K562 (cell line): Measurements from ENCODE around the gene ANKRD33.

ENCODE experiments used
- EGR1 ChIP-seq: fragments of 450-650 bp; conservative IDR thresholded peaks from 2 replicates; pipeline ENCODE4 v1.6.1; 2017; ENCODE audit warnings: mild to moderate bottlenecking
- ERF ChIP-seq: fragments of 450-650 bp; formaldehyde crosslinking; IDR thresholded peaks from 2 replicates; pipeline ENCODE4 v1.4.0; 2020; ENCODE audit warnings: mild to moderate bottlenecking, mixed read lengths
- EZH2 ChIP-seq: IDR thresholded peaks from 2 replicates; pipeline ENCODE4 v1.6.1; 2012; ENCODE audit warnings: low read depth, mild to moderate bottlenecking, inconsistent platforms, low read length, borderline replicate concordance
- JUNB ChIP-seq: fragments of 450-650 bp; formaldehyde crosslinking; conservative IDR thresholded peaks from 2 replicates; pipeline ENCODE4 v1.4.0; 2020; ENCODE audit warnings: mild to moderate bottlenecking
- MED1 ChIP-seq: sonication (generic); formaldehyde crosslinking; IDR thresholded peaks from 2 replicates; pipeline ENCODE4 v1.8.1; 2023; ENCODE audit warnings: missing genetic modification reagents, borderline replicate concordance
- ZFP91 ChIP-seq: sonication (generic); formaldehyde crosslinking; IDR thresholded peaks from 2 replicates; pipeline ENCODE4 v1.8.0; 2022; ENCODE audit warnings: mild to moderate bottlenecking, missing genetic modification reagents
- TF ChIP-seq, protein P1 (sequence below), 2 experiments: fragments of 450-650 bp; formaldehyde crosslinking in 1 of 2; IDR thresholded peaks; 2 replicates each; pipeline versions ENCODE4 v1.4.0 to v1.6.1; 2014 to 2020; ENCODE audit warnings: mild to moderate bottlenecking in 2 of 2, borderline replicate concordance in 1 of 2, low read depth in 1 of 2
- TF ChIP-seq, protein P2 (sequence below): sonication (generic); formaldehyde crosslinking; IDR thresholded peaks from 2 replicates; pipeline ENCODE4 v1.9.0; 2022; ENCODE audit warnings: mild to moderate bottlenecking, missing genetic modification reagents

DNA sequence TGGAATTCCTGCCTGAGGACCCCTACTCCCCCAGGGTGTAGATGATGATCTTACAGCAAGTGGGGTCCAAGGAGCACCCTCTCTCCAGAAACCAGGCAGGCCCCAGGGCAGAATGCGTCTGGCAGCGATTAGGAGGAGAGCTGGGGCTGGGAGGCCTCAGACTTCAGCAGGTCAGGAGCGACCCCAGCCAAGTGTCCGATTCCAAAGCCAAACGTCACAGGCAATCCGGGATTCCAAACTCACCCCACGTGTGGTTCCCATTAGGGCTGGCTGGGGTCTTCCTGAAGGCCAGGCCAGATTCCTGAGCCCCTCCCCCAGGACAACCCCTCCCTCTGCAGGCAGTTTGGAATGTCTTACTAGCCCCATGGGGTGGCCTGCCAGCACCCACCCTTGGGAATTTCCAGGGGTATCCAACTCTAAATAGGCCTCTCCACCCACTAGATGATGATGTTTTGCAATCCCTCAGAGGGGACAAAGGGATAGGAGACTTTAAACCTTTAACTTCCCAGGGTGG, 22.1 kb upstream of the ANKRD33 start:
- TF ChIP-seq ERF (no peak), ZFP91 (CRISPR knock-in tag) (no peak), MED1 (CRISPR knock-in tag) (no peak), EZH2 (no peak), JUNB (CRISPR knock-in tag) (no peak), EGR1 (no peak)
- TF ChIP-seq, protein P1, sequence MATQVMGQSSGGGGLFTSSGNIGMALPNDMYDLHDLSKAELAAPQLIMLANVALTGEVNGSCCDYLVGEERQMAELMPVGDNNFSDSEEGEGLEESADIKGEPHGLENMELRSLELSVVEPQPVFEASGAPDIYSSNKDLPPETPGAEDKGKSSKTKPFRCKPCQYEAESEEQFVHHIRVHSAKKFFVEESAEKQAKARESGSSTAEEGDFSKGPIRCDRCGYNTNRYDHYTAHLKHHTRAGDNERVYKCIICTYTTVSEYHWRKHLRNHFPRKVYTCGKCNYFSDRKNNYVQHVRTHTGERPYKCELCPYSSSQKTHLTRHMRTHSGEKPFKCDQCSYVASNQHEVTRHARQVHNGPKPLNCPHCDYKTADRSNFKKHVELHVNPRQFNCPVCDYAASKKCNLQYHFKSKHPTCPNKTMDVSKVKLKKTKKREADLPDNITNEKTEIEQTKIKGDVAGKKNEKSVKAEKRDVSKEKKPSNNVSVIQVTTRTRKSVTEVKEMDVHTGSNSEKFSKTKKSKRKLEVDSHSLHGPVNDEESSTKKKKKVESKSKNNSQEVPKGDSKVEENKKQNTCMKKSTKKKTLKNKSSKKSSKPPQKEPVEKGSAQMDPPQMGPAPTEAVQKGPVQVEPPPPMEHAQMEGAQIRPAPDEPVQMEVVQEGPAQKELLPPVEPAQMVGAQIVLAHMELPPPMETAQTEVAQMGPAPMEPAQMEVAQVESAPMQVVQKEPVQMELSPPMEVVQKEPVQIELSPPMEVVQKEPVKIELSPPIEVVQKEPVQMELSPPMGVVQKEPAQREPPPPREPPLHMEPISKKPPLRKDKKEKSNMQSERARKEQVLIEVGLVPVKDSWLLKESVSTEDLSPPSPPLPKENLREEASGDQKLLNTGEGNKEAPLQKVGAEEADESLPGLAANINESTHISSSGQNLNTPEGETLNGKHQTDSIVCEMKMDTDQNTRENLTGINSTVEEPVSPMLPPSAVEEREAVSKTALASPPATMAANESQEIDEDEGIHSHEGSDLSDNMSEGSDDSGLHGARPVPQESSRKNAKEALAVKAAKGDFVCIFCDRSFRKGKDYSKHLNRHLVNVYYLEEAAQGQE (IDR thresholded peaks at IDR 0.05; ENCODE audit: borderline replicate concordance): no peak
- TF ChIP-seq, protein P1 (CRISPR knock-in tag; IDR thresholded peaks at IDR 0.05; ENCODE audit: low read depth): no peak
- TF ChIP-seq, protein P2, sequence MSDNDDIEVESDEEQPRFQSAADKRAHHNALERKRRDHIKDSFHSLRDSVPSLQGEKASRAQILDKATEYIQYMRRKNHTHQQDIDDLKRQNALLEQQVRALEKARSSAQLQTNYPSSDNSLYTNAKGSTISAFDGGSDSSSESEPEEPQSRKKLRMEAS (CRISPR knock-in tag): no peak
